Kidney (tissue), 22 donors: ENCODE data around the gene PCDH20. TPM values are rescaled to one million over a fixed set of nuclear protein-coding genes. Genes with fewer than 3 reads are reported as not detected.

Source experiments
- DNase-seq, 5 donors: peaks; one replicate each; pipeline ENCODE4 v3.0.0-alpha.2; 2013 to 2020
- FAIRE-seq: peaks from 2 replicates; lab custom pipeline; 2012; peaks lifted over from hg19 to GRCh38; lab: Jason Lieb, UNC
- H3K27ac ChIP-seq, 2 donors: one replicate each; pipeline ENCODE4 v1.7.0; 2013; ENCODE audit warnings: low read depth in 2 of 2, low read length in 2 of 2, inconsistent platforms in 1 of 2
- H3K27me3 ChIP-seq: one replicate; pipeline ENCODE4 v1.7.1; 2013; ENCODE audit warnings: low read length, inconsistent platforms; ENCODE audit not compliant: control insufficient read depth, insufficient read depth
- H3K36me3 ChIP-seq, 3 donors: one replicate each; pipeline versions ENCODE4 v1.7.0 to v1.7.1; 2013; ENCODE audit warnings: low read length in 3 of 3, control low read depth in 1 of 3, inconsistent platforms in 1 of 3; ENCODE audit not compliant: insufficient read depth in 3 of 3, control insufficient read depth in 2 of 3
- H3K4me1 ChIP-seq, 3 donors: one replicate each; pipeline versions ENCODE4 v1.7.0 to v1.7.1; 2013; ENCODE audit warnings: low read length in 3 of 3, inconsistent platforms in 1 of 3, low read depth in 1 of 3; ENCODE audit not compliant: control insufficient read depth in 2 of 3, insufficient read depth in 2 of 3
- H3K4me3 ChIP-seq, 3 donors: one replicate each; pipeline versions ENCODE4 v1.7.0 to v1.8.1; 2013; ENCODE audit warnings: low read length in 3 of 3, control low read depth in 1 of 3, inconsistent platforms in 1 of 3
- H3K9ac ChIP-seq, 3 donors: one replicate each; pipeline versions ENCODE4 v1.7.0 to v1.7.1; 2013; ENCODE audit warnings: low read length in 3 of 3, control low read depth in 1 of 3, inconsistent platforms in 1 of 3
- H3K9me3 ChIP-seq, 3 donors: one replicate each; pipeline versions ENCODE4 v1.7.0 to v1.7.1; 2013; ENCODE audit warnings: low read length in 3 of 3, control low read depth in 1 of 3, inconsistent platforms in 1 of 3; ENCODE audit not compliant: control insufficient read depth in 2 of 3, insufficient read depth in 1 of 3
- intact Hi-C: fragments of 100-400 bp; cut with DNase I; formaldehyde crosslinking; loops from one replicate; pipeline ENCODE4 v1.11.1; 2022
- long read RNA-seq, 10 donors: library from polyadenylated mRNA in 1 of 10; unstranded in 1 of 10; transcript quantifications; one replicate each; pipeline ENCODE4 v2.0.0 and lab custom pipeline, GENCODE V29; 2021 to 2026
- polyA plus RNA-seq: library from polyadenylated mRNA; stranded (reverse); fragments of 350-450 nt; fragmentation: Illumina TruSeq; extraction: RNeasy Lipid Tissue Mini Kit (QIAGEN cat#74804); gene quantifications from one replicate; pipeline ENCODE4 v1.2.3, GENCODE V29; 2014; ENCODE audit warnings: low read depth, low replicate concordance; ENCODE audit not compliant: insufficient read depth
- total RNA-seq: library from RNA; stranded (reverse); fragmentation: NEBNext Ultra II Directional; extraction: Animal tissue kit (Norgen Biotek cat#: 25700); gene quantifications from one replicate; pipeline ENCODE4 v1.2.1, GENCODE V29; 2021
- TF ChIP-seq, protein P1 (sequence below): IDR thresholded peaks from 3 replicates; pipeline ENCODE4 v1.5.1; 2012; ENCODE audit warnings: mild to moderate bottlenecking, moderate library complexity, borderline replicate concordance; ENCODE audit not compliant: insufficient read depth; ENCODE audit errors: extremely low read depth
- donor health status: control.
- donor health status: control.
- donor health status: control.
- donor health status: control.
- donor health status: control.
- donor health status: DM: yes; HTN: yes; CAD: no.
- donor health status: Normal renal cell carcinoma (clear cell type).

Gene PCDH20, protein sequence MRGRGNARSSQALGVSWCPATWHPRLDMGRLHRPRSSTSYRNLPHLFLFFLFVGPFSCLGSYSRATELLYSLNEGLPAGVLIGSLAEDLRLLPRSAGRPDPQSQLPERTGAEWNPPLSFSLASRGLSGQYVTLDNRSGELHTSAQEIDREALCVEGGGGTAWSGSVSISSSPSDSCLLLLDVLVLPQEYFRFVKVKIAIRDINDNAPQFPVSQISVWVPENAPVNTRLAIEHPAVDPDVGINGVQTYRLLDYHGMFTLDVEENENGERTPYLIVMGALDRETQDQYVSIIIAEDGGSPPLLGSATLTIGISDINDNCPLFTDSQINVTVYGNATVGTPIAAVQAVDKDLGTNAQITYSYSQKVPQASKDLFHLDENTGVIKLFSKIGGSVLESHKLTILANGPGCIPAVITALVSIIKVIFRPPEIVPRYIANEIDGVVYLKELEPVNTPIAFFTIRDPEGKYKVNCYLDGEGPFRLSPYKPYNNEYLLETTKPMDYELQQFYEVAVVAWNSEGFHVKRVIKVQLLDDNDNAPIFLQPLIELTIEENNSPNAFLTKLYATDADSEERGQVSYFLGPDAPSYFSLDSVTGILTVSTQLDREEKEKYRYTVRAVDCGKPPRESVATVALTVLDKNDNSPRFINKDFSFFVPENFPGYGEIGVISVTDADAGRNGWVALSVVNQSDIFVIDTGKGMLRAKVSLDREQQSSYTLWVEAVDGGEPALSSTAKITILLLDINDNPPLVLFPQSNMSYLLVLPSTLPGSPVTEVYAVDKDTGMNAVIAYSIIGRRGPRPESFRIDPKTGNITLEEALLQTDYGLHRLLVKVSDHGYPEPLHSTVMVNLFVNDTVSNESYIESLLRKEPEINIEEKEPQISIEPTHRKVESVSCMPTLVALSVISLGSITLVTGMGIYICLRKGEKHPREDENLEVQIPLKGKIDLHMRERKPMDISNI
- 3.0 TPM for total RNA-seq
- 0.45 TPM for polyA plus RNA-seq
- long read RNA-seq, donor 1 = 0 reads
- long read RNA-seq, donor 2, full-length matches to known transcripts = 1 of 1 reads
- long read RNA-seq, donor 2, partial matches to known transcripts = 0 of 1 reads
- long read RNA-seq, donor 2, other reads (novel, unspliced or antisense) = 0 of 1 reads
- long read RNA-seq, donor 3, full-length matches to known transcripts = 3 of 3 reads
- long read RNA-seq, donor 3, partial matches to known transcripts = 0 of 3 reads
- long read RNA-seq, donor 3, other reads (novel, unspliced or antisense) = 0 of 3 reads
- long read RNA-seq, donor 4, full-length matches to known transcripts = 6 of 6 reads
- long read RNA-seq, donor 4, partial matches to known transcripts = 0 of 6 reads
- long read RNA-seq, donor 4, other reads (novel, unspliced or antisense) = 0 of 6 reads
- long read RNA-seq, donor 5 = 0 reads
- long read RNA-seq, donor 6, full-length matches to known transcripts = 2 of 2 reads
- long read RNA-seq, donor 6, partial matches to known transcripts = 0 of 2 reads
- long read RNA-seq, donor 6, other reads (novel, unspliced or antisense) = 0 of 2 reads
- long read RNA-seq, donor 7, full-length matches to known transcripts = 4 of 4 reads
- long read RNA-seq, donor 7, partial matches to known transcripts = 0 of 4 reads
- long read RNA-seq, donor 7, other reads (novel, unspliced or antisense) = 0 of 4 reads
- long read RNA-seq, donor 8, full-length matches to known transcripts = 3 of 3 reads
- long read RNA-seq, donor 8, partial matches to known transcripts = 0 of 3 reads
- long read RNA-seq, donor 8, other reads (novel, unspliced or antisense) = 0 of 3 reads
- long read RNA-seq, donor 9 = 0 reads
- long read RNA-seq, donor 10, full-length matches to known transcripts = 1 of 1 reads
- long read RNA-seq, donor 10, partial matches to known transcripts = 0 of 1 reads
- long read RNA-seq, donor 10, other reads (novel, unspliced or antisense) = 0 of 1 reads

GRCh38 chr13:61415749-61416148 lies at the start of gene PCDH20:
TSS of gene PCDH20 (minus strand) at chr13:61415849. CDS start at chr13:61415158, 691 bp downstream.
- Histone ChIP-seq H3K27me3 (no peaks in the 10 kb centered on the region), H3K9ac (peak within 1 kb of the TSS in 2 of 3 donors; percentile 12 to 37), H3K27ac (no peak within 1 kb of the TSS), H3K4me1 (peaks cover 0 to 3% (median 0%) of the 10 kb centered on the region in 3 donors), H3K36me3 (no peaks in the 10 kb centered on the region), H3K4me3 (peak within 1 kb of the TSS; percentile 53 to 62 (median 60)), H3K9me3 (no peaks in the 10 kb centered on the region)
- TF ChIP-seq, protein P1, sequence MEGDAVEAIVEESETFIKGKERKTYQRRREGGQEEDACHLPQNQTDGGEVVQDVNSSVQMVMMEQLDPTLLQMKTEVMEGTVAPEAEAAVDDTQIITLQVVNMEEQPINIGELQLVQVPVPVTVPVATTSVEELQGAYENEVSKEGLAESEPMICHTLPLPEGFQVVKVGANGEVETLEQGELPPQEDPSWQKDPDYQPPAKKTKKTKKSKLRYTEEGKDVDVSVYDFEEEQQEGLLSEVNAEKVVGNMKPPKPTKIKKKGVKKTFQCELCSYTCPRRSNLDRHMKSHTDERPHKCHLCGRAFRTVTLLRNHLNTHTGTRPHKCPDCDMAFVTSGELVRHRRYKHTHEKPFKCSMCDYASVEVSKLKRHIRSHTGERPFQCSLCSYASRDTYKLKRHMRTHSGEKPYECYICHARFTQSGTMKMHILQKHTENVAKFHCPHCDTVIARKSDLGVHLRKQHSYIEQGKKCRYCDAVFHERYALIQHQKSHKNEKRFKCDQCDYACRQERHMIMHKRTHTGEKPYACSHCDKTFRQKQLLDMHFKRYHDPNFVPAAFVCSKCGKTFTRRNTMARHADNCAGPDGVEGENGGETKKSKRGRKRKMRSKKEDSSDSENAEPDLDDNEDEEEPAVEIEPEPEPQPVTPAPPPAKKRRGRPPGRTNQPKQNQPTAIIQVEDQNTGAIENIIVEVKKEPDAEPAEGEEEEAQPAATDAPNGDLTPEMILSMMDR = no peak
- no peak for FAIRE-seq
- intact Hi-C loops = no loop called here
- DNase-seq = no peak

DNA sequence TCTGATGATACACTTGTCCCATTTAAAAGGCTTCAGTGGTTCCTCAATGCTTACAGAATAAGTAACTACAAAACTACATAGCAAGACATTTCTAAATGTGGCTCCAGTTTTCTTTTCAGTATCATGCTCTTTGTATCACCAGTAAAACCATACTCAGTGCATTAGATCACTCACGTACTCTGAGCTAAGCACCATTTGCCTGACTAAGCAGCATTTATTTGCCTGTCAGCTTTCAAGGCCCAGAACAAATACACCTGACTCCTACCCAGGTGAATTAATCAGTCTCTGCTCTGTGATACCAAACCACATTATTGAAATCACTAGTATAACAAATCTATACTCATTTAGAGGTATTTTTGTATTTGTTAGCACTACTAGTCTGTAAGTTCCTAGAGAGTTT lies 47.4 kb upstream of the PCDH20 start:
- intact Hi-C loops = no loop called here
- FAIRE-seq (no peak), DNase-seq (peak in 1 of 5 donors; percentile 2)
- H3K9me3 ChIP-seq = no peaks in the 10 kb centered on the region
- H3K4me1 ChIP-seq = no peaks in the 10 kb centered on the region
- H3K36me3 ChIP-seq = no peaks in the 10 kb centered on the region
- TF ChIP-seq, protein P1 = no peak
- no peak overlapping the region for H3K9ac ChIP-seq
- H3K27ac ChIP-seq = no peak overlapping the region
- H3K4me3 ChIP-seq = no peak overlapping the region
- H3K27me3 ChIP-seq = no peaks in the 10 kb centered on the region

- no peaks in the 10 kb centered on the region for H3K4me1 ChIP-seq
- intact Hi-C loops = no loop called here
- H3K9ac ChIP-seq = no peak overlapping the region
- TF ChIP-seq, protein P1 = no peak
- H3K4me3 ChIP-seq = no peak overlapping the region
- FAIRE-seq (no peak), DNase-seq (no peak)
- H3K27me3 ChIP-seq = no peaks in the 10 kb centered on the region
- no peak overlapping the region for H3K27ac ChIP-seq
- no peaks in the 10 kb centered on the region for H3K9me3 ChIP-seq
- H3K36me3 ChIP-seq = no peaks in the 10 kb centered on the region
These were observed 37.5 kb upstream of the PCDH20 start for GRCh38 chr13:61453121-61453520.
